SU-DHL-6 (cell line): ENCODE measurements around the gene PPP1R12C.

Source experiments
- H2AFZ ChIP-seq: fragments of 200-600 bp; sonication (generic); 2 replicates; pipeline ENCODE4 v1.6.1; 2014; ENCODE audit warnings: low read depth, mild to moderate bottlenecking, moderate library complexity, mixed read lengths, antibody characterized with exemption, low read length; ENCODE audit not compliant: severe bottlenecking
- H3F3A ChIP-seq: fragments of 200-600 bp; shearing (Covaris generic); 2 replicates; pipeline ENCODE4 v1.6.0; 2016; ENCODE audit warnings: antibody characterized with exemption, mild to moderate bottlenecking; ENCODE audit not compliant: insufficient read depth
- H3K27ac ChIP-seq: fragments of 200-600 bp; sonication (generic); 2 replicates; pipeline ENCODE4 v1.5.1; 2016; ENCODE audit warnings: low read depth, mild to moderate bottlenecking, low read length, moderate library complexity, mixed read lengths
- H3K27me3 ChIP-seq: fragments of 200-600 bp; sonication (generic), shearing (Covaris generic); 2 replicates; pipeline ENCODE4 v1.6.0; 2014; ENCODE audit warnings: mild to moderate bottlenecking, low read length
- H3K36me3 ChIP-seq: fragments of 200-600 bp; sonication (generic); 2 replicates; pipeline ENCODE4 v1.6.1; 2014; ENCODE audit warnings: mild to moderate bottlenecking, low read length, mixed read lengths
- H3K4me2 ChIP-seq: fragments of 300-600, 200-600 bp; shearing (Covaris generic), sonication (generic); 2 replicates; pipeline ENCODE4 v1.6.0; 2014; ENCODE audit warnings: low read length, low read depth, mild to moderate bottlenecking; ENCODE audit not compliant: poor library complexity, severe bottlenecking
- H3K4me3 ChIP-seq: fragments of 200-600 bp; sonication (generic); 2 replicates; pipeline ENCODE4 v1.5.1; 2014; ENCODE audit warnings: antibody characterized with exemption, low read length, mild to moderate bottlenecking, mixed read lengths; ENCODE audit not compliant: insufficient read depth, poor library complexity, severe bottlenecking
- H3K79me2 ChIP-seq: fragments of 200-600 bp; sonication (generic); 2 replicates; pipeline ENCODE4 v1.6.1; 2014; ENCODE audit warnings: mild to moderate bottlenecking, low read length, moderate library complexity; ENCODE audit not compliant: insufficient read depth
- H3K9ac ChIP-seq: fragments of 200-600 bp; sonication (generic); 2 replicates; pipeline ENCODE4 v1.7.0; 2014; ENCODE audit warnings: mild to moderate bottlenecking, low read length
- H3K9me2 ChIP-seq: fragments of 200-600 bp; sonication (generic); replicated peaks from 2 replicates; pipeline ENCODE4 v1.6.1; 2014; ENCODE audit warnings: low read length; ENCODE audit not compliant: insufficient read depth
- H3K9me3 ChIP-seq: fragments of 200-600 bp; sonication (generic); 2 replicates; pipeline ENCODE4 v1.6.1; 2014; ENCODE audit warnings: low read length, mixed read lengths; ENCODE audit not compliant: insufficient read depth
- H4K20me1 ChIP-seq: fragments of 200-600 bp; sonication (generic); 2 replicates; pipeline ENCODE4 v1.6.1; 2014; ENCODE audit warnings: low read depth, mild to moderate bottlenecking, antibody characterized with exemption, low read length, moderate library complexity, mixed read lengths
- CTCF ChIP-seq: fragments of 200-600 bp; sonication (generic); IDR thresholded peaks from one replicate; pipeline ENCODE4 v1.5.1; 2017; ENCODE audit warnings: antibody characterized with exemption, mild to moderate bottlenecking, low read length, moderate library complexity; ENCODE audit not compliant: insufficient read depth, poor library complexity, severe bottlenecking
- EZH2phosphoT487 ChIP-seq: fragments of 200-600 bp; sonication (generic), shearing (Covaris generic); conservative IDR thresholded peaks from 2 replicates; pipeline ENCODE4 v1.6.1; 2018; ENCODE audit warnings: mild to moderate bottlenecking, antibody characterized with exemption, low read length, moderate library complexity, mixed read lengths

PPP1R12C gene

DNA sequence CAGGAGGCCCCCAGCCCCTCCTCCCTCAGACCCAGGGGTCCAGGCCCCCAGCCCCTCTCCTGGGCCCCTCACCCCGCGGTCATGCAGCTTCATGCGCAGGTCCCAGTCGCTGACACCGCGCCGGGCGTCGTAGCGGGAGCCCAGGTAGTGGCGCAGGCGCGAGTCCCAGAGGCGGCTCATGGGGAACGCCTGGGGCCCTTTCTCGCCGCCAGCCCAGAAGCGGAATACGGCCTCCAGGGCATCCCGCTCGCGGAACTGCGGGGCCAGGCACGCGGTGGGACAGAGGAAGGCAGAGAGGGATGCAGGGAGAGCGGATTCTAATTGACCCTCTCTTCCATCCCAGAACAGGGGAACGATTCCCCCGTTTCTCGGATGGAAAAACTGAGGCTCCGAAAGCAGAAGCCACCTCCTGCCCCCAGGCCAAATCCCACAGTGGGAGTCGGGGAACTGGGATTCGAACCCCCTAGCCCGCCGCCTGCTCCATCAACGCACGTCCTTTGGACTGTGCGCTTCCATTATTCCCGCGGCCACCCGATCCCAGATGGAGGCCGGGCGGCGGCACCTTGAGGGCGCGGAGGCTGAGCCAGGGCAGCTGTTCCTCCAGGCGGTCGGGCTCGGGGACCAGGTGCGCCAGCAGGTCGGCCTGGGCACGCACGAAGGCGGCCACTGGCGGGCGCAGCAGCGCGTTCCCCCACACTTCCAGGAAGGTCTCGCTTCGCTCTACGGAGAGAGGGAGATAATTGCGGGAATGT lies 44.3 kb upstream of the PPP1R12C start:
- Histone ChIP-seq H3K36me3 (no peaks in the 10 kb centered on the region), H2AFZ (no peak overlapping the region), H3F3A (0 out of 2 replicates have a peak, but pooled peaks cover 3% of the 10 kb centered on the region), H3K9me2 (no peaks in the 10 kb centered on the region), H3K27me3 (no peaks in the 10 kb centered on the region), H3K79me2 (no peaks in the 10 kb centered on the region), H3K4me2 (no peak overlapping the region), H3K9me3 (no peaks in the 10 kb centered on the region), H3K27ac (no peak overlapping the region), H3K4me3 (no peak overlapping the region), H4K20me1 (no peaks in the 10 kb centered on the region), H3K9ac (no peak overlapping the region)
- TF ChIP-seq CTCF (no peak), EZH2phosphoT487 (no peak)

DNA sequence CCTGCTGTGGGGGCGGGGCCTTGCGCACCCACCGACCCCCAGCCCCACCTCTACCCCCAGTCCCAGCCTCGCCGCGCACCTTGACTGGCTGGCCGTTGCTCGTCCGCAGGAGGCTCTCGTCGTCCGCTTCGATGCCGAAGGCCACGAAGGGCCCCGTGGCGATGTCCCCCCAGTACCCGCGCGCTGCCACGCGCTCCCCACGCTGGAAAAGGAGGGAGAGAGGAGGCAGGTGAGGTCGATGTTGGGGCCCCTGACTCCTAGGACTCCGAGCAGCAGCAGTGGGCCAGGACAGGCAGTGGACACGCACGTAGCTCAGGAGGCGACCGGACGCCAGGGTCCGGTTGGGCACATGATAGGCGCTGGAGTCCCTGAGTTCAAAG lies 43.5 kb upstream of the PPP1R12C start:
- H3K79me2 ChIP-seq, result no peaks in the 10 kb centered on the region
- no peaks in the 10 kb centered on the region for H3K36me3 ChIP-seq
- no peaks in the 10 kb centered on the region for H3K27me3 ChIP-seq
- no peak overlapping the region for H3K4me3 ChIP-seq
- no peak overlapping the region for H3K27ac ChIP-seq
- no peak for TF ChIP-seq CTCF
- no peak for TF ChIP-seq EZH2phosphoT487
- no peak overlapping the region for H3K9ac ChIP-seq
- H3K9me2 ChIP-seq, result no peaks in the 10 kb centered on the region
- no peak overlapping the region for H2AFZ ChIP-seq
- H3K9me3 ChIP-seq, result no peaks in the 10 kb centered on the region
- H3F3A ChIP-seq, result 0 out of 2 replicates have a peak, but pooled peaks cover 3% of the 10 kb centered on the region
- no peak overlapping the region for H3K4me2 ChIP-seq
- H4K20me1 ChIP-seq, result no peaks in the 10 kb centered on the region

DNA sequence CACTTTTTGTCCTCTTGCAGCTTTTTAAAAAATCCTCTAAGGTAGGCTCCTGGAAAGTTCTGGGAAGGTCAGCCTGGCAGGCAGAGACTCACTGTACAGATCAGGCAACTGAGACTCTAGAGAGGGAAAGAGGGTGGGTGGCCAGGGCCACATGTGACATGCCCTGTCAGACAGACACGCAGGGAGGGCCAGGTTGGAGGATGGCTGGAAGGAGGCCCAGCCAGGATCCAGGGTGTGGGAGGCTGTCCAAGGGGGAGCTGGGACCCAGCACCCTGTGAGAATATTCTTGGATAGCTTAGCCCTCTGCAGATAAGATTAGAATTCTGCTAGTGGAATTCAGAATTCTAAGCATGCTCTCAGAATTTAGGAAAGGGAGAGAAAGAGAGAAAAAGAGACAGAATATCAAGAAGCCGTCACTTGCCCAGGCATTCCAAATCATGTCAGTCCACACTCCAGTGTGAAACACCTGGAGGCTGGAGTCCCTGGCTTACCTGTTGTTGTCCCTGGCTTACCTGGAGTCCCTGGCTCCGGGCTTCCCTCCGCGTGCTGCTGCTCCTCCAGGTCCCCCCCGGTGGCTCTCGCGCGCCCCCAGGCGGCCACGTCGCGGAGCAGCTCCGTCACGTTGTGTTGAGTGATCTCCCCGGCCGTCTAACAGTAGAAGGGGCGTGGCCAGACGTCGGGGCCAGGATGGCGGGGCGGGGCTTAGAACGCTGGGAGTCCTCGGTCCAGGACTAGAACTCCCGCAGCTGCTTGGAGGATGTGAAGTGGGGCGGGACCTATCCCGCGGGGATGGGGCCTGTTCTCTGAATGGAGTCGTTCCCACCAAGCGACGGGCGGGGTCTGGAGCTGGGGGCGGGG lies 42.9 kb upstream of the PPP1R12C start:
- H3K9me2 ChIP-seq, result no peaks in the 10 kb centered on the region
- H3K27ac ChIP-seq, result no peak overlapping the region
- 0 out of 2 replicates have a peak, but pooled peaks cover 3% of the 10 kb centered on the region for H3F3A ChIP-seq
- H3K36me3 ChIP-seq, result no peaks in the 10 kb centered on the region
- TF ChIP-seq EZH2phosphoT487 (no peak), CTCF (peak; percentile 93)
- H3K79me2 ChIP-seq, result no peaks in the 10 kb centered on the region
- no peak overlapping the region for H2AFZ ChIP-seq
- H3K9me3 ChIP-seq, result no peaks in the 10 kb centered on the region
- no peak overlapping the region for H3K4me2 ChIP-seq
- no peaks in the 10 kb centered on the region for H3K27me3 ChIP-seq
- no peaks in the 10 kb centered on the region for H4K20me1 ChIP-seq
- H3K4me3 ChIP-seq, result no peak overlapping the region
- no peak overlapping the region for H3K9ac ChIP-seq
